ENCODE measurements around the gene OSBPL6. TPM values are rescaled to one million over a fixed set of nuclear protein-coding genes. Genes with fewer than 3 reads are reported as not detected.

OSBPL6 gene
- total and polyA plus RNA-seq, 9 of the 15 experiments (the other 6 are each of a cell fraction or from before 2014, with no cell fraction given) = 3.4 to 12.7 (median 9.3) TPM

GRCh38 chr2:178413472-178414265 lies 219.4 kb downstream of the OSBPL6 start (continued):
- TF ChIP-seq RREB1 (CRISPR knock-in tag; IDR thresholded peaks at IDR 0.05) (peak; percentile 77; the same call in 1 of the 2 replicates), ZZZ3 (IDR thresholded peaks at IDR 0.05) (no peak), ZNF12 (CRISPR knock-in tag; IDR thresholded peaks at IDR 0.05) (no peak), SIN3B (IDR thresholded peaks at IDR 0.05; ENCODE audit: low read depth) (no peak), ZNF77 (CRISPR knock-in tag; IDR thresholded peaks at IDR 0.05) (no peak), ZNF232 (CRISPR knock-in tag; IDR thresholded peaks at IDR 0.05) (no peak), ETS2 (tag; IDR thresholded peaks at IDR 0.05; ENCODE audit: borderline replicate concordance, poor library complexity, severe bottlenecking) (no peak), COPS2 (conservative IDR thresholded peaks at IDR 0.05) (no peak), JUND (IDR thresholded peaks at IDR 0.05; ENCODE audit: borderline replicate concordance, low read depth, low read length) (peak; percentile 82), JUND (tag; IDR thresholded peaks at IDR 0.05; ENCODE audit: borderline replicate concordance, low read depth, low read length) (peak; percentile 67; the same call in 1 of the 3 replicates), SRSF7 (optimal IDR thresholded peaks at IDR 0.05; ENCODE audit: low read depth, low read length) (no peak), BCL6 (CRISPR knock-in tag; IDR thresholded peaks at IDR 0.05) (no peak), POLR2H (tag; IDR thresholded peaks at IDR 0.05; ENCODE audit: low read depth) (peak; percentile 71; the same call in 1 of the 2 replicates), CHCHD3 (CRISPR knock-in tag; IDR thresholded peaks at IDR 0.05) (no peak), PKNOX1 (IDR thresholded peaks at IDR 0.05) (no peak; the same call in 1 of the 2 replicates), KLF10 (CRISPR knock-in tag; IDR thresholded peaks at IDR 0.05) (no peak), NONO (IDR thresholded peaks at IDR 0.05; ENCODE audit: low read depth in 2 of 2, low read length in 1 of 2) (0 out of 4 replicates have a peak, but pooled peaks of 1 of the 2 experiments have one; percentile 28)
- TF ChIP-seq, protein P1, sequence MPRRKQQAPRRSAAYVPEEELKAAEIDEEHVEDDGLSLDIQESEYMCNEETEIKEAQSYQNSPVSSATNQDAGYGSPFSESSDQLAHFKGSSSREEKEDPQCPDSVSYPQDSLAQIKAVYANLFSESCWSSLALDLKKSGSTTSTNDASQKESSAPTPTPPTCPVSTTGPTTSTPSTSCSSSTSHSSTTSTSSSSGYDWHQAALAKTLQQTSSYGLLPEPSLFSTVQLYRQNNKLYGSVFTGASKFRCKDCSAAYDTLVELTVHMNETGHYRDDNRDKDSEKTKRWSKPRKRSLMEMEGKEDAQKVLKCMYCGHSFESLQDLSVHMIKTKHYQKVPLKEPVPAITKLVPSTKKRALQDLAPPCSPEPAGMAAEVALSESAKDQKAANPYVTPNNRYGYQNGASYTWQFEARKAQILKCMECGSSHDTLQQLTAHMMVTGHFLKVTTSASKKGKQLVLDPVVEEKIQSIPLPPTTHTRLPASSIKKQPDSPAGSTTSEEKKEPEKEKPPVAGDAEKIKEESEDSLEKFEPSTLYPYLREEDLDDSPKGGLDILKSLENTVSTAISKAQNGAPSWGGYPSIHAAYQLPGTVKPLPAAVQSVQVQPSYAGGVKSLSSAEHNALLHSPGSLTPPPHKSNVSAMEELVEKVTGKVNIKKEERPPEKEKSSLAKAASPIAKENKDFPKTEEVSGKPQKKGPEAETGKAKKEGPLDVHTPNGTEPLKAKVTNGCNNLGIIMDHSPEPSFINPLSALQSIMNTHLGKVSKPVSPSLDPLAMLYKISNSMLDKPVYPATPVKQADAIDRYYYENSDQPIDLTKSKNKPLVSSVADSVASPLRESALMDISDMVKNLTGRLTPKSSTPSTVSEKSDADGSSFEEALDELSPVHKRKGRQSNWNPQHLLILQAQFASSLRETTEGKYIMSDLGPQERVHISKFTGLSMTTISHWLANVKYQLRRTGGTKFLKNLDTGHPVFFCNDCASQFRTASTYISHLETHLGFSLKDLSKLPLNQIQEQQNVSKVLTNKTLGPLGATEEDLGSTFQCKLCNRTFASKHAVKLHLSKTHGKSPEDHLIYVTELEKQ (CRISPR knock-in tag; IDR thresholded peaks at IDR 0.05) = no peak
